Neural progenitor cell (in vitro differentiated cells): ENCODE results near the gene ZDHHC12. TPM values are rescaled to one million over a fixed set of nuclear protein-coding genes. Genes with fewer than 3 reads are reported as not detected.

Experiments
- DNase-seq: peaks from one replicate; pipeline ENCODE4 v3.0.0-alpha.2; 2016; ENCODE audit warnings: low spot score
- H2AFZ ChIP-seq: fragments of 200-600 bp; sonication (generic); replicated peaks from 2 replicates; pipeline ENCODE4 v1.6.1; 2016; ENCODE audit warnings: antibody characterized with exemption
- H3F3A ChIP-seq: fragments of 200-600 bp; sonication (generic); 2 replicates; pipeline ENCODE4 v1.6.1; 2016; ENCODE audit warnings: antibody characterized with exemption, low read depth
- H3K27ac ChIP-seq: fragments of 200-600 bp; sonication (generic); 2 replicates; pipeline ENCODE4 v1.5.1; 2016; ENCODE audit warnings: mild to moderate bottlenecking
- H3K27me3 ChIP-seq: fragments of 200-600 bp; sonication (generic); 2 replicates; pipeline ENCODE4 v1.6.1; 2016; ENCODE audit warnings: mild to moderate bottlenecking, moderate library complexity
- H3K36me3 ChIP-seq: fragments of 200-600 bp; sonication (generic); 2 replicates; pipeline ENCODE4 v1.5.1; 2016
- H3K4me1 ChIP-seq: fragments of 200-600 bp; sonication (generic); 2 replicates; pipeline ENCODE4 v1.6.1; 2016; ENCODE audit warnings: mixed run types
- H3K4me2 ChIP-seq: fragments of 200-600 bp; sonication (generic); 2 replicates; pipeline ENCODE4 v1.6.1; 2016
- H3K4me3 ChIP-seq: fragments of 200-600 bp; sonication (generic); 2 replicates; pipeline ENCODE4 v1.5.1; 2016
- H3K79me2 ChIP-seq: fragments of 200-600 bp; sonication (generic); 2 replicates; pipeline ENCODE4 v1.6.1; 2016; ENCODE audit warnings: low read depth
- H3K9ac ChIP-seq: fragments of 200-600 bp; sonication (generic); 2 replicates; pipeline ENCODE4 v1.6.1; 2016
- H3K9me3 ChIP-seq: fragments of 200-600 bp; sonication (generic); 2 replicates; pipeline ENCODE4 v1.5.1; 2016; ENCODE audit warnings: low read depth
- H4K20me1 ChIP-seq: fragments of 200-600 bp; sonication (generic); 2 replicates; pipeline ENCODE4 v1.6.1; 2016; ENCODE audit warnings: low read depth
- H3K27ac Mint-ChIP-seq: 3 replicates; pipeline ENCODE4 v1.8.0; 2021; ENCODE audit warnings: mixed read lengths
- H3K27me3 Mint-ChIP-seq: 2 replicates; pipeline ENCODE4 v1.8.0; 2022; ENCODE audit warnings: low read depth, mild to moderate bottlenecking, inconsistent platforms, moderate library complexity, mixed read lengths; ENCODE audit not compliant: insufficient read depth
- H3K36me3 Mint-ChIP-seq: 3 replicates; pipeline ENCODE4 v1.8.0; 2021; ENCODE audit warnings: mixed read lengths
- H3K4me1 Mint-ChIP-seq: 3 replicates; pipeline ENCODE4 v1.8.0; 2021; ENCODE audit warnings: mixed read lengths
- H3K4me3 Mint-ChIP-seq: 3 replicates; pipeline ENCODE4 v1.8.0; 2021; ENCODE audit warnings: mild to moderate bottlenecking, moderate library complexity, mixed read lengths
- H3K9me3 Mint-ChIP-seq: 3 replicates; pipeline ENCODE4 v1.8.0; 2020; ENCODE audit warnings: mixed read lengths
- EZH2 ChIP-seq: fragments of 200-600 bp; sonication (generic); IDR thresholded peaks from 2 replicates; pipeline ENCODE4 v1.6.1; 2017; ENCODE audit warnings: antibody characterized with exemption, mild to moderate bottlenecking, moderate library complexity
- EZH2phosphoT487 ChIP-seq: fragments of 200-600 bp; sonication (generic); IDR thresholded peaks from 2 replicates; pipeline ENCODE4 v1.6.1; 2017; ENCODE audit warnings: antibody characterized with exemption
- total RNA-seq: library from RNA; depleted of rRNA; stranded (reverse); fragments of >200 nt; gene quantifications from 2 replicates; pipeline ENCODE4 v1.2.3, GENCODE V29; 2015; ENCODE audit warnings: low replicate concordance
- TF ChIP-seq, protein P1 (sequence below): fragments of 200-600 bp; sonication (generic); IDR thresholded peaks from 2 replicates; pipeline ENCODE4 v1.5.1; 2017; ENCODE audit warnings: antibody characterized with exemption, mild to moderate bottlenecking

ZDHHC12 gene
- total RNA-seq, 1 donor from 2014 or later, result 16.8 TPM

- Mint-ChIP-seq H3K27me3 (no peaks in the 10 kb centered on the region), H3K36me3 (peaks cover 10% of the 10 kb centered on the region), H3K9me3 (no peaks in the 10 kb centered on the region), H3K4me1 (no peaks in the 10 kb centered on the region), H3K27ac (no peak overlapping the region), H3K4me3 (no peak overlapping the region)
- Histone ChIP-seq H3F3A (no peaks in the 10 kb centered on the region), H3K4me1 (no peaks in the 10 kb centered on the region), H3K27ac (no peak overlapping the region), H3K36me3 (no peaks in the 10 kb centered on the region), H3K4me3 (no peak overlapping the region), H2AFZ (no peak overlapping the region), H3K79me2 (no peaks in the 10 kb centered on the region), H3K9me3 (no peaks in the 10 kb centered on the region), H4K20me1 (no peaks in the 10 kb centered on the region), H3K27me3 (no peaks in the 10 kb centered on the region), H3K9ac (no peak overlapping the region), H3K4me2 (no peak overlapping the region)
- no peak for DNase-seq
- TF ChIP-seq, protein P1, sequence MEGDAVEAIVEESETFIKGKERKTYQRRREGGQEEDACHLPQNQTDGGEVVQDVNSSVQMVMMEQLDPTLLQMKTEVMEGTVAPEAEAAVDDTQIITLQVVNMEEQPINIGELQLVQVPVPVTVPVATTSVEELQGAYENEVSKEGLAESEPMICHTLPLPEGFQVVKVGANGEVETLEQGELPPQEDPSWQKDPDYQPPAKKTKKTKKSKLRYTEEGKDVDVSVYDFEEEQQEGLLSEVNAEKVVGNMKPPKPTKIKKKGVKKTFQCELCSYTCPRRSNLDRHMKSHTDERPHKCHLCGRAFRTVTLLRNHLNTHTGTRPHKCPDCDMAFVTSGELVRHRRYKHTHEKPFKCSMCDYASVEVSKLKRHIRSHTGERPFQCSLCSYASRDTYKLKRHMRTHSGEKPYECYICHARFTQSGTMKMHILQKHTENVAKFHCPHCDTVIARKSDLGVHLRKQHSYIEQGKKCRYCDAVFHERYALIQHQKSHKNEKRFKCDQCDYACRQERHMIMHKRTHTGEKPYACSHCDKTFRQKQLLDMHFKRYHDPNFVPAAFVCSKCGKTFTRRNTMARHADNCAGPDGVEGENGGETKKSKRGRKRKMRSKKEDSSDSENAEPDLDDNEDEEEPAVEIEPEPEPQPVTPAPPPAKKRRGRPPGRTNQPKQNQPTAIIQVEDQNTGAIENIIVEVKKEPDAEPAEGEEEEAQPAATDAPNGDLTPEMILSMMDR, result no peak
- TF ChIP-seq EZH2 (no peak), EZH2phosphoT487 (no peak)
Measured at GRCh38 chr9:128714586-128715435, 9.1 kb downstream of the ZDHHC12 start.

- Histone ChIP-seq H3K9ac (no peak overlapping the region), H3K27me3 (no peaks in the 10 kb centered on the region), H3K36me3 (no peaks in the 10 kb centered on the region), H3K4me1 (no peaks in the 10 kb centered on the region), H3K79me2 (no peaks in the 10 kb centered on the region), H4K20me1 (no peaks in the 10 kb centered on the region), H3K27ac (no peak overlapping the region), H2AFZ (no peak overlapping the region), H3K4me2 (no peak overlapping the region), H3K4me3 (no peak overlapping the region), H3K9me3 (no peaks in the 10 kb centered on the region), H3F3A (no peaks in the 10 kb centered on the region)
- TF ChIP-seq EZH2phosphoT487, result no peak
- TF ChIP-seq EZH2, result no peak
- TF ChIP-seq, protein P1, result no peak
- no peak overlapping the region for H3K27ac Mint-ChIP-seq
- H3K4me1 Mint-ChIP-seq, result no peaks in the 10 kb centered on the region
- H3K36me3 Mint-ChIP-seq, result peaks cover 10% of the 10 kb centered on the region
- no peak overlapping the region for H3K4me3 Mint-ChIP-seq
- no peaks in the 10 kb centered on the region for H3K27me3 Mint-ChIP-seq
- no peak for DNase-seq
- H3K9me3 Mint-ChIP-seq, result no peaks in the 10 kb centered on the region
Measured at GRCh38 chr9:128713941-128714573, 9.9 kb downstream of the ZDHHC12 start.

- DNase-seq, result no peak
Measured at GRCh38 chr9:128713411-128713780, 10.5 kb downstream of the ZDHHC12 start.

More at GRCh38 chr9:128713411-128713780, 10.5 kb downstream of the ZDHHC12 start:
- Histone ChIP-seq H3K27me3 (no peaks in the 10 kb centered on the region), H3K9me3 (no peaks in the 10 kb centered on the region), H4K20me1 (no peaks in the 10 kb centered on the region), H3K9ac (no peak overlapping the region), H3K4me1 (no peaks in the 10 kb centered on the region), H3K4me3 (no peak overlapping the region), H2AFZ (no peak overlapping the region), H3F3A (no peaks in the 10 kb centered on the region), H3K4me2 (no peak overlapping the region), H3K27ac (no peak overlapping the region), H3K36me3 (no peaks in the 10 kb centered on the region), H3K79me2 (no peaks in the 10 kb centered on the region)
- Mint-ChIP-seq H3K27me3 (no peaks in the 10 kb centered on the region), H3K36me3 (peaks cover 10% of the 10 kb centered on the region), H3K4me1 (no peaks in the 10 kb centered on the region), H3K27ac (no peak overlapping the region), H3K4me3 (no peak overlapping the region), H3K9me3 (no peaks in the 10 kb centered on the region)
- TF ChIP-seq EZH2phosphoT487 (no peak), EZH2 (no peak)
- TF ChIP-seq, protein P1, result no peak
